Activated T-cell treated with anti-CD3 and anti-CD28 coated beads for 48 hours (primary cell): ENCODE data around the gene HOXA6.

ENCODE experiments used
- DNase-seq: peaks from one replicate; pipeline ENCODE4 v3.0.0-alpha.2; 2020; ENCODE audit warnings: low read depth

HOXA6 gene

DNA sequence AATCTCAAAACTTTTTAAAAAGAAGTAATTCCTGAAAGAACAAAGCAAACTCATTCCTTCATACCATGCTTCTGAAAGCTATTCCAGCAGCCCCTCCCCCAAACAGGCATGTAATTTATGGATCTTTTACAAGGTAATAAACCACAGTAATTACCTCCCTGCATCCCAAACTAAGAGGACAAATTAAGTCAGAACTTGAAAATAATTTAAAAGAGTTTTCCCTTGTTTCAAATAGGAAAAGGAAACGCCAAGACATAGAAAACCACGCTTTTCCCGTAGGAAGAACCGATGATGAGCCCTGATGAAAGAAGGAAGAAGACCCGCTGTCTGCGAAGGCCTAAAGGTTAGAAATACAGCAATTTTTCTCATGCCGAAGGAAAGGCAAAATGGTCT, 25.9 kb downstream of the HOXA6 start:
- DNase-seq: no peak

DNA sequence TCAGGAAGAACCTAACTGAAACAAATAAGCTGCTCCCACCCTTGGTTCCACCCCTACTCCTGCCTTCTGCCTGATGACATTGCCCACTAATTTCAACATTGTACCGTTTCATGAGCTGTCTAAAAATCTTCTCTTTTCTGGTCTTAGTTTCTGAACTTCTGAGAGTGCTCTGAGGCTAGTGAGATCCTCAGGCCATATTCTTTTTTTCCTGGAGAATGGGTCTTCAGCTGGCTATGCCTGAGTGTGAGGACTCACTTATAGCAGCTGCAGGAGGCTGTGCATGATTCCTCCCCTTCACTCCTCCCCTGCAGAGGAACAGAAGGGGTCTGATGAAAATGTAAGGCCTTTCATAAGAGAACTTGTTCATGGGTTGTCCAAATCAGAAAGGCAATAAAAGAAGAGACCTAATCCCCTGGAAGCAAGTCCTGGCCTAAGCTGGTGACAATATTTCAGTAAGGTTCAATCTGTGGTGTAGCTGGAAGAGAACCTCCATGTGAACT, 28.1 kb downstream of the HOXA6 start:
- no peak for DNase-seq

DNA sequence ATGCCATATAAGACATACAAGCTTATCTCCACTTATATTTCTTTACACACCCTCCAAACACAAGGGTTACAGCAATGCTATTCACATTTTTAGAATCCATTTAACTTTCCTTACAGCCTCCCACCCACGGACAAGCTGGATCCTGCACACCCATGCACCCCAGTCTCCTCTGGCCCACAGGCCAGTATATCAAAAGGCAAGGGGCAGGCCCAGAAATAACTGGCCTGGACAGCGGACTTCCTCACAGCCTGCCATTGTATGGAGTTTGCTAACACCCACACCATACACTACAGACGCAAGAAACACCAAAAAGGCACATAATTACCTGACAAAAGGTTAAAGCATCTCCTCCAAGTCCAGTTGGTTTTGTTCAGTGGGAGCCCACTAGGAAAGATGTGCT, 29.0 kb downstream of the HOXA6 start:
- DNase-seq: no peak

DNA sequence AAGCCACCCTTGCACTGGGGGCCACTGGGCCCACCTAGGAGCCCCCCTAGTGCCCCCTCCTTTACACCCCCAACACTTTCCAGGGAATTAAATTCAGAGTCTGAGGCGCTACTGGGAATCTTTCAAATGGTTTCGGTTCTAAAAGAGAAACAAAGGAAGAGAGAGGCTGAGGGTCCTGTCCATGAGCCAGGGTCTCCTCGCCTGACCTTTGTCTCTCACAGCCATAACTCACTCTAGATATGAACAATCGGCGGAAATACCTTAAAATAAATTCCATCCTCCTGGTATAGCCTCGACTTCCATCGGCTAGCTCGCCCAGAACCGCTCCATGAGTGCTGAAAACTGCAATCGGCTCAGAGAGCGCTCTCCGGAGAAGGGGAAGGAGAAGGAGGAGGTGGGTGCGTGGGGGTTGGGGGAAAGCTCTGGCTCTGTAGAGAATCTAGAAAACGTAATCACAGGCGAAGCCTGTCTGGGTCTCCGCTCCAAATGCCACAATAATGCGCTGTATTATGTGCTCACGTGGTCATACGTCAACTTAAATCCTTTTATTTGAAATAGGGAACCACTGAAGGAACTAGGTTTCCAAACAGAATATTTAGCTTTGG, 29.6 kb downstream of the HOXA6 start:
- DNase-seq: no peak

GRCh38 chr7:27116962-27117886, 30.4 kb downstream of the HOXA6 start:
- no peak for DNase-seq

- DNase-seq: no peak
Measured at GRCh38 chr7:27116031-27116961, 31.3 kb downstream of the HOXA6 start.

DNA sequence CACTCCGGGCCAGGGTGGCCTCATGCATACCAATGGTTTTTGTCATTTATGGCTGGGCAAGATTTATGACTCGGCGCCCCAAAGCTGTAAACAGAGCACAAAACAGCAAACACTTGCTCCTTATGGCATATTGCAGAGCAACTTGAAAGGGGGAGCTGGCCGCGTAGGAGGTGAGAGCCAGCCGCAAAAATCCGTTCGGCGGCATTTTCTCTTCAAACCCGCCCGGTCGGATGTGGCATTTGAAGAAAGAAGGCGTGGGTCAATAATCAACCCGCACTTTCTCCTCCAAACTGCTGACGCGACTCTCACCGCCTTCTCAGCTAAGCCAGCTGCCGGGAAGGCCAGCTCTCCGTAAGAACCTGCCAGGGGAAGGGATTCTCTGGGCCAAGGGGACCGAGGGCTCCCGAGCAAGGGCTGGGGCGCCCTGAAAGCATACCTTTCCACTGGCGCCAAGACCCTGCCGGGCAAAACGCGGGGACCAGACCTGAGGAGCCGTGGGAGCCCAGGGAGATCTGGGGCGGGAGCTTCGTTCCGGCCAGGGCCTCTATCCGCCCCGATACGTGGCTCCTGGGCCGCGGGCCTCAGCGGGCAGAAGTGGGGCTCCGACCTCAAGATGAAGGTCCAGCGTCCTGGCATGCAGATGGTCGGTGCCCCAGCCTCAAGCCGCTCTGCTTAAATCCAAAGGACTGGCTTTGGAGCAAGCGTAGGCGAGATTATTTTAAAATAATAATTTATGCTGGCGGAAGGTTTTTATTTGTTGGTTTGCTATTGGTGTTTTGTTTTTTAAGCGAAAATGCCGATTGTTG, 32.1 kb downstream of the HOXA6 start:
- no peak for DNase-seq

- no peak for DNase-seq
Measured at GRCh38 chr7:27114881-27115220, 32.7 kb downstream of the HOXA6 start.

DNA sequence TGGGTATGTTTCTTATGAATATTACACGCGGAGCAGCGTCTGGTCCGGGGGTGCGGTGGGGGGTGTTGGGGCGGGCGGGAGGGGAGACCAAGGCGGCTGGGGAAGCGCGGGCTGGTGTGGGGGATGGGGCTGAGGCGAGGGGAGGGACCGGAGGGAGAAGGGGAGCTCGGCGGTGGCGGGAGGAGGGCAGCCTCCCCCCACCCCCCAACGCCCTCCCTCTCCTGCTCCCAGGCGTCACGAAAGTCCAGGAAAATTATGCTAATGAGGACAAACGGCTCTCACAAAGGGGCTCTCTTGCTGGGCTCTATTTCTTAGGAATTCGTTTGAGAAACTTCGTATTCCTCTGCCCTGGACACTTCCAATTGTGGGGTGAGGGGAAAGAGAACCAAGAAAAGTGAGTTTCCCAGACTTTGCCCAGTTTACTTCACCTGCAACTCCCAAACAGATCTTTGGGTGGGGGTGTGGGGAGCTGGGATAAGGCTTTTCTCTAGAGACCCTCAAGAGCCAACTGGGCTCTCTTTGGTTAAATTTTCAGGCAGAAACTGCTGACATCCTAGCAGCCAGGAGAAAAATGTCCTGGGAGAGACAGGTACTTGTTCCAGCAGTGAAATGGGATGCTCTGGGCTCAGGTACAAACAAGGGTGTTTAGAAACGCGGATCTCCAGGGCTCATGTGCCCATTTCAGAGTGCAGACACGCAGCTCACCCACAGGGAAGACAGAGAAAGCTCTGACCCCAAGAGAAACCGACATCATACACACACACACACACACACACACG, 33.4 kb downstream of the HOXA6 start:
- DNase-seq: no peak

GRCh38 chr7:27112955-27113949, 34.3 kb downstream of the HOXA6 start:
- no peak for DNase-seq

DNA sequence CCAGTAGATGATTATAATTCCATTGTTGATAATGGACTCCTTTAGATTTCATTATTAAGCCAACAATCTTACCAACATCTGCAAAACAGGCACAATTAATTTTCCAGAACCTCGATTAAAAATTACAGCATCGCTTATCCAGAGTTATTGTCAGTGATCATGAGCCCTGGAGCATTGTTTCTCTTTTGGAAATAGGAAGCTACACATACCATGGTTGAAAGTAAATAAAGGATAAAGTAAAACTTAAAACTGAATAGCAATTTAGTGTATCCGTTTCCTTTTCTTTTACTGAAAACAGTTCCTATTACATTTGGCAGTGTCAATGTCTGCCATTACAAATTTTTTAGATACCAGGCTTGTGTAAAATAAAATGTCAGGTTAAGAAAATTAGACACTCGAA, 35.2 kb downstream of the HOXA6 start:
- no peak for DNase-seq

- DNase-seq: no peak
Measured at GRCh38 chr7:27111751-27112277, 35.8 kb downstream of the HOXA6 start.

DNA sequence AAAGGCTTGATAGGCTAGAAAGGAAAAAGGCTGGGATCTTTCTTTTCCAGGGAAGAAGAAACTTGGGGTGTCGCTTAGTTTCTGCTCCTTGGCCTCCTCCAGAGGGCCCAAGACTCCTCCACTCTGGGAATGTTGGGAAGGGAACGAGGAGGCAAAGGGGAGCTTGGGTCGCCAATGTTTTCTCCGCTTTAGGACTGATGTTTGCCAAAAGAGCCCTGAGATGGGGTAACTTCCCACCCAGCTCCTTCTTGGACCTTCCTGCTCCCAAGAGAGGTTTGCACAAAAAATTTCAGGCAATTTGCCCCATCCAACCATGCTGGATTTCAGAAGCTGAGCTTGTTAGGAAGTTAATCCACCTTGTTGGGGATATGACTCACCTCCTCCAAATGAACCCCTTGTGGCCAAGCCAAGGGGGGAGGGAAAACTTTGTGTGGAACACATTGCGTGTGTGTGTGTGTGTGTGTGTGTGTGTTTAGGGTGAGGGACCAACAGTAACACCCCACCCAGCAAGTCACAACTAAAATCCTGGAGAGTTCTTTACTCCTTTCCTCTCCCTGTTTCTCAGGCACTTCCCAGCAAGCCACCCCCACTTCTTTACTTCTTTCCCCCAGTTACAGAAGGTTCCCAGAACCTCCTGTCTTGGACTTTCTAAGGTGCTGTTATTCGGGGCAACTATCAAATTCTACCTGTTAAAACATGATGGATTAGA, 36.4 kb downstream of the HOXA6 start:
- DNase-seq: no peak

- DNase-seq: no peak
Measured at GRCh38 chr7:27110186-27111031, 37.2 kb downstream of the HOXA6 start.

- no peak for DNase-seq
Measured at GRCh38 chr7:27109466-27110185, 37.9 kb downstream of the HOXA6 start.

- no peak for DNase-seq
Measured at GRCh38 chr7:27108390-27109127, 39.0 kb downstream of the HOXA6 start.
